Tibial nerve (tissue), 3 donors: ENCODE measurements around the gene DNM1.

Experiments
- CTCF ChIP-seq, 5 experiments: fragments of 200-600 bp in 3 of 5; fragments of 450-650 bp in 2 of 5; sonication (generic) in 3 of 5; IDR thresholded peaks; one replicate each; pipeline ENCODE4 v1.5.1; 2016 to 2019; ENCODE audit warnings: antibody characterized with exemption in 5 of 5, mild to moderate bottlenecking in 3 of 5, moderate library complexity in 2 of 5
- POLR2A ChIP-seq, 2 donors: fragments of 450-650 bp; IDR thresholded peaks; one replicate each; pipeline ENCODE4 v1.6.1; 2017; ENCODE audit warnings: antibody characterized with exemption in 2 of 2, mild to moderate bottlenecking in 2 of 2, moderate library complexity in 2 of 2

- no peak for TF ChIP-seq POLR2A (IDR thresholded peaks at IDR 0.05)
- no peak for TF ChIP-seq CTCF (IDR thresholded peaks at IDR 0.05)
Measured at GRCh38 chr9:128205296-128205944, 2.2 kb downstream of the DNM1 start.
